Thymus (tissue), 11 donors: ENCODE data around the gene ABI1. TPM values are rescaled to one million over a fixed set of nuclear protein-coding genes. Genes with fewer than 3 reads are reported as not detected.

ENCODE experiments used
- DNase-seq, 9 donors: peaks; one replicate each; pipeline ENCODE4 v3.0.0-alpha.2; 2013; ENCODE audit warnings: low spot score in 9 of 9, low read depth in 6 of 9, missing footprints in 1 of 9
- H3K27ac ChIP-seq, 2 donors: one replicate each; pipeline ENCODE4 v1.5.1; 2013; ENCODE audit warnings: control low read depth in 1 of 2, low read depth in 1 of 2, low read length in 1 of 2, mild to moderate bottlenecking in 1 of 2, moderate library complexity in 1 of 2
- H3K27me3 ChIP-seq, 2 donors: one replicate each; pipeline ENCODE4 v1.5.1; 2013; ENCODE audit warnings: low read length in 1 of 2; ENCODE audit not compliant: control insufficient read depth in 2 of 2, insufficient read depth in 1 of 2
- H3K36me3 ChIP-seq, 2 donors: one replicate each; pipeline ENCODE4 v1.5.1; 2013; ENCODE audit warnings: low read length in 1 of 2, mild to moderate bottlenecking in 1 of 2, moderate library complexity in 1 of 2; ENCODE audit not compliant: control insufficient read depth in 2 of 2, insufficient read depth in 2 of 2
- H3K4me1 ChIP-seq, 2 donors: one replicate each; pipeline ENCODE4 v1.5.1; 2013; ENCODE audit warnings: low read length in 2 of 2; ENCODE audit not compliant: control insufficient read depth in 2 of 2, insufficient read depth in 2 of 2
- H3K4me3 ChIP-seq, 2 donors: one replicate each; pipeline ENCODE4 v1.5.1; 2013; ENCODE audit warnings: low read length in 2 of 2, control low read depth in 1 of 2, mild to moderate bottlenecking in 1 of 2
- H3K9me3 ChIP-seq, 2 donors: one replicate each; pipeline ENCODE4 v1.5.1; 2013; ENCODE audit warnings: low read length in 1 of 2, mild to moderate bottlenecking in 1 of 2; ENCODE audit not compliant: control insufficient read depth in 2 of 2, insufficient read depth in 1 of 2
- WGBS: extraction: QIAGEN DNeasy Blood & Tissue Kit; methylation state at CpG from one replicate; pipeline ENCODE4 v1.1.7; 2013; 5-methylcytosine and 5-hydroxymethylcytosine counted together
- polyA plus RNA-seq: library from polyadenylated mRNA; stranded (reverse); fragments of 200-250 nt; gene quantifications from one replicate; pipeline ENCODE4 v1.2.3, GENCODE V29; 2013
- total RNA-seq: library from RNA; stranded (reverse); fragments of 120-200 nt; gene quantifications from one replicate; pipeline ENCODE4 v1.2.4, GENCODE V29; 2013
- donor health status: healthy.

Gene ABI1
- total and polyA plus RNA-seq, 2 donors = 62.3 to 64.5 TPM

- Histone ChIP-seq H3K36me3 (peaks cover 57 to 85% of the 10 kb centered on the region in 2 donors), H3K9me3 (no peaks in the 10 kb centered on the region), H3K4me1 (no peaks in the 10 kb centered on the region), H3K4me3 (no peak overlapping the region), H3K27ac (peak overlapping the region in 1 of 2 donors; percentile 53), H3K27me3 (no peaks in the 10 kb centered on the region)
- DNase-seq = no peak
- 95% methylated on average over 5 of the region's 5 CpGs for WGBS
Measured at GRCh38 chr10:26738301-26738911, 122.4 kb downstream of the ABI1 start.

GRCh38 chr10:26737730-26738129 is 123.0 kb downstream of the ABI1 start:
- H3K27ac ChIP-seq = no peak overlapping the region
- WGBS = 82% methylated on average over 1 of the region's 1 CpG
- H3K9me3 ChIP-seq = no peaks in the 10 kb centered on the region

DNA sequence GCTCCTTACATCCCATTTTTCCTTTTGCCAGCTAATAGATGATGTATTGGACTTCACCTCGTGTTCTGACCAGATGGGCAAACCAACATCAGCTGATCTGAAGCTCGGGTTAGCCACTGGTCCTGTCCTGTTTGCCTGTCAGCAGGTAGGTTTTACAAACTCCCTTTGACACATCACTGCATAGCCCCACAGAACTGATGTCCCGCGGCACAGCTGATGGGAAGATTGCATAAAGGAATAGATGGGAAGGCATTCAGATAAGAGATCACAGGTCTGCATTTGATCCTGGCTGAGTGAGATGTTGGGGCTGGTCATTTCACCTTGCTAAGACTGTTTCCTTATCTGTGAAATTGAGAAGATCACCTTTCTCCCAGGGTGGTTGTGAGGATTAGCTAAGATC is 125.3 kb downstream of the ABI1 start:
- WGBS = 96% methylated on average over 4 of the region's 4 CpGs
- Histone ChIP-seq H3K27me3 (no peaks in the 10 kb centered on the region), H3K27ac (no peak overlapping the region), H3K4me1 (no peaks in the 10 kb centered on the region), H3K4me3 (no peak overlapping the region), H3K9me3 (no peaks in the 10 kb centered on the region), H3K36me3 (peaks cover 65 to 87% of the 10 kb centered on the region in 2 donors)
- no peak for DNase-seq

More at GRCh38 chr10:26737730-26738129, 123.0 kb downstream of the ABI1 start:
- H3K27me3 ChIP-seq = no peaks in the 10 kb centered on the region
- no peaks in the 10 kb centered on the region for H3K4me1 ChIP-seq
- H3K36me3 ChIP-seq = peaks cover 58 to 85% of the 10 kb centered on the region in 2 donors
- peak in 2 of 9 donors; percentile 3 to 35 for DNase-seq
- H3K4me3 ChIP-seq = no peak overlapping the region

DNA sequence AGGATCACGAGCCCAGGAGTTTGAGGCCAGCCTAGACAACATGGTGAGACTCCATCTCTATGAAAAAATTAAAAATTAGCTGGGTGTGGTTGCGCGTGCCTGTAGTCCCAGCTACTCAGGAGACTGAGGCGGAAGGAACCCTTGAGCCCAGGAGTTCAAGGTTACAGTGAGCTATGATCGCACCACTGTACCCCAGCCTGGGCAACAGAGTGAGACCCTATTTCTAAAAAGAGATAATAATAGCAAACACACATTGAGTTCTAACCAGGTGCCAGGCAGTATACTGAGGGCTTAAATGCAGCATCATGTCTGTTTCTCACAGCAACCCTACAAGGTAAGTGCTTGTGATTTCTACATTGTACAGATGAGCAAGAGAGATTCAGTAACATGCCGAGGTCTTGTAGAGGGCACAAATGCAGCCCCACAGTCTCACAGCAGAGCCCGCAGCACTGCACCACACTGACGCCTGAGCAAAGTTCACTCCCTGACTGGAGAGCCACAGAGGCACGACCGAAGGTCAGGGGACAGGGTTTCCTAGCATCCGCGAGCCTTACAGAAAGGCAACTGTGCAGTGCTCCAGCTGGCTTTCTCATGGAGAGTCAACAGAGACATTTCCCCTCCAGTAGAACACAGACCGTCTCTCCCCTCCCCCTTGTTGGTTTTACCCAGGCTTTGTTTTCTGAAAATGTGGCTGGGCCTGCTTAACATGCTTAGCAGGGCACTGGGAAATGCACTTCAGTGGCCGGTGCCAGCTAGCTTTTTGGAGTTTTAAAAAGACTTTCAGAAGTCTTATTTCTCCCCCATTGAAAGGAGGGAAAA is 126.8 kb downstream of the ABI1 start:
- no peak for DNase-seq
- H3K36me3 ChIP-seq = peaks cover 65 to 85% of the 10 kb centered on the region in 2 donors
- H3K4me3 ChIP-seq = no peak overlapping the region
- no peaks in the 10 kb centered on the region for H3K9me3 ChIP-seq
- no peak overlapping the region for H3K27ac ChIP-seq
- H3K27me3 ChIP-seq = no peaks in the 10 kb centered on the region
- no peaks in the 10 kb centered on the region for H3K4me1 ChIP-seq
- WGBS = 96% methylated on average over 14 of the region's 14 CpGs

- DNase-seq = no peak
- H3K27ac ChIP-seq = peak overlapping the region in 1 of 2 donors; percentile 42
- no peaks in the 10 kb centered on the region for H3K9me3 ChIP-seq
- H3K4me3 ChIP-seq = no peak overlapping the region
- H3K27me3 ChIP-seq = no peaks in the 10 kb centered on the region
- H3K4me1 ChIP-seq = no peaks in the 10 kb centered on the region
- 93% methylated on average over 2 of the region's 2 CpGs for WGBS
- H3K36me3 ChIP-seq = peaks cover 63 to 87% of the 10 kb centered on the region in 2 donors
Measured at GRCh38 chr10:26730552-26730951, 130.2 kb downstream of the ABI1 start.

- no peaks in the 10 kb centered on the region for H3K27me3 ChIP-seq
- WGBS = 97% methylated on average over 4 of the region's 4 CpGs
Measured at GRCh38 chr10:26729395-26729794, 131.4 kb downstream of the ABI1 start.

GRCh38 chr10:26728957-26729356 is 131.8 kb downstream of the ABI1 start:
- peaks cover 59 to 84% of the 10 kb centered on the region in 2 donors for H3K36me3 ChIP-seq
- DNase-seq = no peak

More at GRCh38 chr10:26729395-26729794, 131.4 kb downstream of the ABI1 start:
- DNase-seq = no peak
- Histone ChIP-seq H3K27ac (no peak overlapping the region), H3K4me1 (no peaks in the 10 kb centered on the region), H3K36me3 (peaks cover 60 to 86% of the 10 kb centered on the region in 2 donors), H3K9me3 (no peaks in the 10 kb centered on the region), H3K4me3 (no peak overlapping the region)

DNA sequence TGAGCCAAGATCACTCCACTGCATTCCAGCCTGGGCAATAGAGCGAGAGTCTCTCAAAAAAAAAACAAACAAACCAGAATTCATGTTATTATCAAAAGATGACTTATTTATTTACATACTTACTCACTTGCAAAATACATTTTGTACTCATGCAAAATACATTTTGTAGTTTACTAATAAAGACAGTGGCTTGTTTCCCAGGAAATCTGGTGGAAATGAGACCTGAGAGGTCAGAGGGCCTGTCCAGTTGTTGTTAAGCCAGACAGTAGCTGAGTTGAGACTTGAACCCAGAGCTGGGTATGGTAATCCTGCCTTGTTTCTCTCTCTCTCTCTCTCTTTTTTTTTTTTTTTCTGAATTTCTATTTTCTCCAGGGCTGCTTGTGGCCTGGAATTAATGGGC is 133.8 kb downstream of the ABI1 start:
- no peak overlapping the region for H3K27ac ChIP-seq
- no peaks in the 10 kb centered on the region for H3K27me3 ChIP-seq
- H3K4me3 ChIP-seq = no peak overlapping the region
- no peak for DNase-seq
- no peaks in the 10 kb centered on the region for H3K9me3 ChIP-seq
- peaks cover 50 to 76% of the 10 kb centered on the region in 2 donors for H3K36me3 ChIP-seq
- no peaks in the 10 kb centered on the region for H3K4me1 ChIP-seq
- WGBS = 98% methylated on average over 1 of the region's 1 CpG

More at GRCh38 chr10:26728957-26729356, 131.8 kb downstream of the ABI1 start:
- Histone ChIP-seq H3K27ac (no peak overlapping the region), H3K9me3 (no peaks in the 10 kb centered on the region), H3K27me3 (no peaks in the 10 kb centered on the region), H3K4me3 (no peak overlapping the region), H3K4me1 (no peaks in the 10 kb centered on the region)
- WGBS = 98% methylated on average over 7 of the region's 7 CpGs
